ENCODE data around the gene OR52I1.

OR52I1 gene

GRCh38 chr11:4577761-4578160, 16.1 kb upstream of the OR52I1 start:
- H3K27ac ChIP-seq (ENCODE audit: low read length) = no peak overlapping the region
- no peaks in the 10 kb centered on the region for H3K9me3 ChIP-seq (ENCODE audit: control insufficient read depth in 2 of 2, low read length in 2 of 2)
- H3K36me3 ChIP-seq (ENCODE audit: control insufficient read depth in 2 of 2, insufficient read depth in 2 of 2, low read length in 2 of 2) = no peaks in the 10 kb centered on the region
- no peak overlapping the region for H3K4me3 ChIP-seq (ENCODE audit: low read length in 2 of 2)
- no peaks in the 10 kb centered on the region for H3K4me1 ChIP-seq (ENCODE audit: control insufficient read depth, insufficient read depth, low read length)
- H3K27me3 ChIP-seq (ENCODE audit: control insufficient read depth in 1 of 2, insufficient read depth in 2 of 2, low read length in 2 of 2) = no peaks in the 10 kb centered on the region
- no peak overlapping the region for H3K9ac ChIP-seq (ENCODE audit: low read length in 2 of 2)

- no peak overlapping the region for H3K27ac ChIP-seq (ENCODE audit: low read length)
- H3K4me3 ChIP-seq (ENCODE audit: low read length in 2 of 2) = no peak overlapping the region
- H3K36me3 ChIP-seq (ENCODE audit: control insufficient read depth in 2 of 2, insufficient read depth in 2 of 2, low read length in 2 of 2) = no peaks in the 10 kb centered on the region
- no peaks in the 10 kb centered on the region for H3K9me3 ChIP-seq (ENCODE audit: control insufficient read depth in 2 of 2, low read length in 2 of 2)
- no peaks in the 10 kb centered on the region for H3K4me1 ChIP-seq (ENCODE audit: control insufficient read depth, insufficient read depth, low read length)
- H3K9ac ChIP-seq (ENCODE audit: low read length in 2 of 2) = no peak overlapping the region
- no peaks in the 10 kb centered on the region for H3K27me3 ChIP-seq (ENCODE audit: control insufficient read depth in 1 of 2, insufficient read depth in 2 of 2, low read length in 2 of 2)
Measured at GRCh38 chr11:4578624-4579023, 15.2 kb upstream of the OR52I1 start.

GRCh38 chr11:4580124-4580523, 13.7 kb upstream of the OR52I1 start:
- Histone ChIP-seq H3K27ac (ENCODE audit: low read length) (no peak overlapping the region), H3K4me3 (ENCODE audit: low read length in 2 of 2) (no peak overlapping the region), H3K4me1 (ENCODE audit: control insufficient read depth, insufficient read depth, low read length) (no peaks in the 10 kb centered on the region), H3K36me3 (ENCODE audit: control insufficient read depth in 2 of 2, insufficient read depth in 2 of 2, low read length in 2 of 2) (no peaks in the 10 kb centered on the region), H3K9me3 (ENCODE audit: control insufficient read depth in 2 of 2, low read length in 2 of 2) (no peaks in the 10 kb centered on the region), H3K27me3 (ENCODE audit: control insufficient read depth in 1 of 2, insufficient read depth in 2 of 2, low read length in 2 of 2) (no peaks in the 10 kb centered on the region), H3K9ac (ENCODE audit: low read length in 2 of 2) (no peak overlapping the region)

DNA sequence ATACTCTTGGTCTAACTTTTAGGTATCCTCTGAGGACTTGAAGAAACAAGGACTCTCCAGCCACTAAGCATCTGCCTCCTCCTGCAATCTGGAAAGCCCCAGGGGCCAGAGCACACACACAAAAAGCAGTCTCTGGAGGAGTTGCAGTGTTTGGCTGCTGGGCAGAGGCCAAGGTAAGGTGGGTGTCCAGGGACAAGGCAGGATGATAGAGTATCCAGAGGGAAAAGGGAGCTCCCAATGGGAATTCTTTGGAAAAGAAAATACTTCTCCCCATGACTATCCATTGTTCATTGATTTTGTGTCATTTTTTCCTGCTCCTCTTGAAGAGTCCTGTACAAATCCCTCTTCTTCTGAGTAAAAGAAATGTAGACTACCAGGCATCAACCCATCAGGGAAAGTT, 12.4 kb upstream of the OR52I1 start, which contains the start of gene OR52I2:
Gene OR52I2, plus strand, starts transcription at position 301 of the 400 bp plus-strand sequence.
- Histone ChIP-seq H3K9ac (ENCODE audit: low read length in 2 of 2) (no peak within 1 kb of the TSS), H3K9me3 (ENCODE audit: control insufficient read depth in 2 of 2, low read length in 2 of 2) (no peaks in the 10 kb centered on the region), H3K27ac (ENCODE audit: low read length) (no peak within 1 kb of the TSS)

GRCh38 chr11:4589017-4589416, 4.8 kb upstream of the OR52I1 start:
- H3K27ac ChIP-seq (ENCODE audit: low read length) = no peak overlapping the region

More for the DNA sequence above, 12.4 kb upstream of the OR52I1 start, which contains the start of gene OR52I2:
- Histone ChIP-seq H3K27me3 (ENCODE audit: control insufficient read depth in 1 of 2, insufficient read depth in 2 of 2, low read length in 2 of 2) (no peaks in the 10 kb centered on the region), H3K36me3 (ENCODE audit: control insufficient read depth in 2 of 2, insufficient read depth in 2 of 2, low read length in 2 of 2) (no peaks in the 10 kb centered on the region), H3K4me3 (ENCODE audit: low read length in 2 of 2) (no peak within 1 kb of the TSS), H3K4me1 (ENCODE audit: control insufficient read depth, insufficient read depth, low read length) (no peaks in the 10 kb centered on the region)

DNA sequence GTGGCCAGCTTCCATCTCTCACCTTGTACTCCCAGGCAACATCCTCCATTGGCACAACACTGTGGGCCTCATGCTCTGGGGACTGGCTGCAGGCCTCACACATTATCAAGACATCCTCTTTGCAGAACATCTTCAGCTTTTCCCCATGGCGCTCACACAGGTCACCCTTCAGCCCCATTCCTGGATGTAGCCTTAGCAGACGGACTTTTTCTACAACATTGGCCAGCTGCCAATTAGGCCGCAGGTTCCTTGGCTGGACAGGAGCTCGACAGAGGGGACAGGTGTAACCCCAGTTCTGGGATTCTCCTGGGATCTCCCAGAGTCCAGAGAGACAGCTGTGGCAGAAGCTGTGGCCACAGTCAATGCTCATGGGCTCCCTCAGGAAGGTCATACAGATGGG, 11.2 kb downstream of the OR52I1 start:
- peaks cover 31 to 38% of the 10 kb centered on the region in 2 donors for H3K36me3 ChIP-seq (ENCODE audit: control insufficient read depth in 2 of 2, insufficient read depth in 2 of 2, low read length in 2 of 2)
- peaks cover 12% of the 10 kb centered on the region for H3K4me1 ChIP-seq (ENCODE audit: control insufficient read depth, insufficient read depth, low read length)
- H3K4me3 ChIP-seq (ENCODE audit: low read length in 2 of 2) = no peak overlapping the region
- no peak overlapping the region for H3K27ac ChIP-seq (ENCODE audit: low read length)
- H3K9me3 ChIP-seq (ENCODE audit: control insufficient read depth in 2 of 2, low read length in 2 of 2) = no peaks in the 10 kb centered on the region
- no peak overlapping the region for H3K9ac ChIP-seq (ENCODE audit: low read length in 2 of 2)
- no peaks in the 10 kb centered on the region for H3K27me3 ChIP-seq (ENCODE audit: control insufficient read depth in 1 of 2, insufficient read depth in 2 of 2, low read length in 2 of 2)

More at GRCh38 chr11:4589017-4589416, 4.8 kb upstream of the OR52I1 start:
- Histone ChIP-seq H3K4me3 (ENCODE audit: low read length in 2 of 2) (no peak overlapping the region), H3K4me1 (ENCODE audit: control insufficient read depth, insufficient read depth, low read length) (no peaks in the 10 kb centered on the region), H3K27me3 (ENCODE audit: control insufficient read depth in 1 of 2, insufficient read depth in 2 of 2, low read length in 2 of 2) (no peaks in the 10 kb centered on the region), H3K9ac (ENCODE audit: low read length in 2 of 2) (no peak overlapping the region), H3K9me3 (ENCODE audit: control insufficient read depth in 2 of 2, low read length in 2 of 2) (no peaks in the 10 kb centered on the region), H3K36me3 (ENCODE audit: control insufficient read depth in 2 of 2, insufficient read depth in 2 of 2, low read length in 2 of 2) (no peaks in the 10 kb centered on the region)

DNA sequence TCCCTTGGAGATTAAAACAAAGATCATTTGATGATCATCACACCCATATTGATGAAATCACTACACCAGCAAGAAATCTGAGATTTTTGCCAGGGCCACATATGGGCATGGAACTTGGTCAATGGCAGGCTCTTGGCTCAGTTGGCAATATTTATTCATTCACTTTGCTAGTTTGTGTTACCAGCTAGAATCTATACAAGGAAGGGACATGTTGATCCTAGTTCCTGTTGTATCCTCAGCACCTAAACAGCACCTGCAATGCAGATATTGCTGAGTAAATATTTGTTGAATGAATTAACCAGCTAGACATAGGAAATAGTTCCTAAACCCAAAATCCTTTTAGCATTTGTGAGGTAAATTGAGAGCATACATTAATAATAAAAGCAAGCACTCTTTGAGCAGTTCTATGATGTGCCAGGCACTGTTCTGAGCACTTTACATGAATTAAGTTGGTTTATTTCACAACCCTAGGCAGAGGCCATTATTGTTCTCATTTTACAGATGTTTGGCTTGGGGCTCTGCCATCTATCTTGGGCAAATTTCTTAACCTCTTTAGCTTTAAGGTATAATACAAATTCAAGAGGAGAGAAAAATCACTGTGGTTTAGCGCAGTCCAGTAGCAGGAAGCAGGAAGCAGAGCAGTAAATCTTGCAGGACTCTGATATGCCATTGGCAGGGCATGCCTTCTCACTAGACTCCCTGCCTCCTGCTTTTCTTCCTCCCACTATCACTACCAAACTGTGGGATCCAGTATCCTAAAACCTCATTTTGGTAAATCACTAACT, 12.6 kb downstream of the OR52I1 start:
- H3K27me3 ChIP-seq (ENCODE audit: control insufficient read depth in 1 of 2, insufficient read depth in 2 of 2, low read length in 2 of 2) = no peaks in the 10 kb centered on the region
- H3K4me1 ChIP-seq (ENCODE audit: control insufficient read depth, insufficient read depth, low read length) = peaks cover 12% of the 10 kb centered on the region
- H3K9me3 ChIP-seq (ENCODE audit: control insufficient read depth in 2 of 2, low read length in 2 of 2) = no peaks in the 10 kb centered on the region
- peak overlapping the region; percentile 81 to 84 for H3K4me3 ChIP-seq (ENCODE audit: low read length in 2 of 2)
- H3K36me3 ChIP-seq (ENCODE audit: control insufficient read depth in 2 of 2, insufficient read depth in 2 of 2, low read length in 2 of 2) = peaks cover 17 to 25% of the 10 kb centered on the region in 2 donors
- no peak overlapping the region for H3K27ac ChIP-seq (ENCODE audit: low read length)
- peak overlapping the region; percentile 7 to 85 for H3K9ac ChIP-seq (ENCODE audit: low read length in 2 of 2)

- Histone ChIP-seq H3K27me3 (ENCODE audit: control insufficient read depth in 1 of 2, insufficient read depth in 2 of 2, low read length in 2 of 2) (no peaks in the 10 kb centered on the region), H3K27ac (ENCODE audit: low read length) (no peak overlapping the region), H3K9ac (ENCODE audit: low read length in 2 of 2) (peak overlapping the region; percentile 85 to 93), H3K4me3 (ENCODE audit: low read length in 2 of 2) (peak overlapping the region; percentile 81 to 84), H3K9me3 (ENCODE audit: control insufficient read depth in 2 of 2, low read length in 2 of 2) (no peaks in the 10 kb centered on the region), H3K36me3 (ENCODE audit: control insufficient read depth in 2 of 2, insufficient read depth in 2 of 2, low read length in 2 of 2) (peaks cover 11 to 18% of the 10 kb centered on the region in 2 donors), H3K4me1 (ENCODE audit: control insufficient read depth, insufficient read depth, low read length) (peaks cover 12% of the 10 kb centered on the region)
Measured at GRCh38 chr11:4607096-4607495, 13.3 kb downstream of the OR52I1 start.

GRCh38 chr11:4607781-4608666, 14.2 kb downstream of the OR52I1 start, which contains the start of gene TRIM68:
Gene TRIM68 (minus strand): TSS chr11:4608231. CDS start chr11:4605504, 2,727 bp downstream.
- H3K9ac ChIP-seq (ENCODE audit: low read length in 2 of 2) = peak within 1 kb of the TSS; percentile 85 to 93

GRCh38 chr11:4610258-4610935, 16.6 kb downstream of the OR52I1 start:
- Histone ChIP-seq H3K9me3 (ENCODE audit: control insufficient read depth in 2 of 2, low read length in 2 of 2) (no peaks in the 10 kb centered on the region), H3K4me3 (ENCODE audit: low read length in 2 of 2) (peak overlapping the region in 1 of 2 donors; percentile 47), H3K9ac (ENCODE audit: low read length in 2 of 2) (no peak overlapping the region), H3K4me1 (ENCODE audit: control insufficient read depth, insufficient read depth, low read length) (peaks cover 12% of the 10 kb centered on the region), H3K27me3 (ENCODE audit: control insufficient read depth in 1 of 2, insufficient read depth in 2 of 2, low read length in 2 of 2) (no peaks in the 10 kb centered on the region), H3K27ac (ENCODE audit: low read length) (no peak overlapping the region), H3K36me3 (ENCODE audit: control insufficient read depth in 2 of 2, insufficient read depth in 2 of 2, low read length in 2 of 2) (no peaks in the 10 kb centered on the region)

More at GRCh38 chr11:4607781-4608666, 14.2 kb downstream of the OR52I1 start, which contains the start of gene TRIM68:
- Histone ChIP-seq H3K27me3 (ENCODE audit: control insufficient read depth in 1 of 2, insufficient read depth in 2 of 2, low read length in 2 of 2) (no peaks in the 10 kb centered on the region), H3K27ac (ENCODE audit: low read length) (peak within 1 kb of the TSS; percentile 85), H3K4me3 (ENCODE audit: low read length in 2 of 2) (peak within 1 kb of the TSS; percentile 81 to 84), H3K36me3 (ENCODE audit: control insufficient read depth in 2 of 2, insufficient read depth in 2 of 2, low read length in 2 of 2) (peaks cover 5 to 9% of the 10 kb centered on the region in 2 donors), H3K9me3 (ENCODE audit: control insufficient read depth in 2 of 2, low read length in 2 of 2) (no peaks in the 10 kb centered on the region), H3K4me1 (ENCODE audit: control insufficient read depth, insufficient read depth, low read length) (peaks cover 12% of the 10 kb centered on the region)
